ENCODE measurements around the gene MPG. TPM values are rescaled to one million over a fixed set of nuclear protein-coding genes. Genes with fewer than 3 reads are reported as not detected.

MPG gene
- total RNA-seq, 4 donors from 2014 or later = 46.8 to 94.4 (median 70.9) TPM

- no peak for DNase-seq (ENCODE audit: low spot score in 2 of 2)
- no peak overlapping the region for H3K4me3 ChIP-seq
- TF ChIP-seq EP300 (IDR thresholded peaks at IDR 0.05) (no peak), POLR2A (IDR thresholded peaks at IDR 0.05) (no peak), POLR2AphosphoS5 (IDR thresholded peaks at IDR 0.05) (no peak), CTCF (IDR thresholded peaks at IDR 0.05) (no peak)
- no peaks in the 10 kb centered on the region for H3K27me3 ChIP-seq
- H3K4me1 ChIP-seq = peaks cover 40% of the 10 kb centered on the region
- no peak overlapping the region for H3K27ac ChIP-seq
- 92% methylated on average over 20 of the region's 25 CpGs for WGBS
- H3K9me3 ChIP-seq = no peaks in the 10 kb centered on the region
- H3K36me3 ChIP-seq = peaks cover 54% of the 10 kb centered on the region
Observed at GRCh38 chr16:63998-64913, 13.8 kb upstream of the MPG start.

GRCh38 chr16:64914-65255, 13.1 kb upstream of the MPG start:
- WGBS = 72% methylated on average over 3 of the region's 9 CpGs
- Histone ChIP-seq H3K4me1 (peaks cover 46% of the 10 kb centered on the region), H3K27ac (no peak overlapping the region), H3K27me3 (no peaks in the 10 kb centered on the region), H3K36me3 (peaks cover 48% of the 10 kb centered on the region), H3K9me3 (no peaks in the 10 kb centered on the region), H3K4me3 (no peak overlapping the region)
- no peak for DNase-seq (ENCODE audit: low spot score in 2 of 2)
- TF ChIP-seq POLR2A (IDR thresholded peaks at IDR 0.05) (no peak), EP300 (IDR thresholded peaks at IDR 0.05) (no peak), CTCF (IDR thresholded peaks at IDR 0.05) (no peak), POLR2AphosphoS5 (IDR thresholded peaks at IDR 0.05) (no peak)

- WGBS = no CpG with 5 or more reads among the region's 17 CpGs
- peak; percentile 91 to 95 for DNase-seq (ENCODE audit: low spot score in 2 of 2)
- peak; percentile 93 to 98 for TF ChIP-seq CTCF (IDR thresholded peaks at IDR 0.05)
- TF ChIP-seq EP300 (IDR thresholded peaks at IDR 0.05) = no peak
- no peak for TF ChIP-seq POLR2A (IDR thresholded peaks at IDR 0.05)
- TF ChIP-seq POLR2AphosphoS5 (IDR thresholded peaks at IDR 0.05) = peak in 1 of 3 donors; percentile 55
- Histone ChIP-seq H3K27me3 (no peaks in the 10 kb centered on the region), H3K4me3 (no peak overlapping the region), H3K27ac (no peak overlapping the region), H3K4me1 (peaks cover 55% of the 10 kb centered on the region), H3K9me3 (no peaks in the 10 kb centered on the region), H3K36me3 (peaks cover 39% of the 10 kb centered on the region)
Observed at GRCh38 chr16:65745-66144, 12.3 kb upstream of the MPG start.

- peaks cover 63% of the 10 kb centered on the region for H3K4me1 ChIP-seq
- WGBS = 82% methylated on average over 6 of the region's 13 CpGs
Observed at GRCh38 chr16:66309-67182, 11.5 kb upstream of the MPG start.

More at GRCh38 chr16:66309-67182, 11.5 kb upstream of the MPG start:
- H3K27me3 ChIP-seq = no peaks in the 10 kb centered on the region
- no peak overlapping the region for H3K27ac ChIP-seq
- peaks cover 31% of the 10 kb centered on the region for H3K36me3 ChIP-seq
- H3K4me3 ChIP-seq = no peak overlapping the region
- no peak for DNase-seq (ENCODE audit: low spot score in 2 of 2)
- H3K9me3 ChIP-seq = no peaks in the 10 kb centered on the region
- TF ChIP-seq EP300 (IDR thresholded peaks at IDR 0.05) = no peak
- TF ChIP-seq CTCF (IDR thresholded peaks at IDR 0.05) = no peak
- no peak for TF ChIP-seq POLR2A (IDR thresholded peaks at IDR 0.05)
- no peak for TF ChIP-seq POLR2AphosphoS5 (IDR thresholded peaks at IDR 0.05)
